ENCODE measurements around the gene XPNPEP1. TPM values are rescaled to one million over a fixed set of nuclear protein-coding genes. Genes with fewer than 3 reads are reported as not detected.

Gene XPNPEP1
- total and polyA plus RNA-seq, 3 experiments from 2014 or later, result 29.7 to 56.1 (median 50.2) TPM

GRCh38 chr10:109875828-109876821 is 47.2 kb downstream of the XPNPEP1 start:
- Mint-ChIP-seq H3K36me3 (peaks cover 5 to 86% (median 29%) of the 10 kb centered on the region in 3 donors), H3K4me1 (no peaks in the 10 kb centered on the region), H3K9me3 (no peaks in the 10 kb centered on the region), H3K27me3 (no peaks in the 10 kb centered on the region), H3K27ac (peak overlapping the region in 2 of 8 donors; percentile 2 to 27), H3K4me3 (no peak overlapping the region)
- Histone ChIP-seq H3K36me3 (ENCODE audit: insufficient read depth, low read length) (peaks cover 46% of the 10 kb centered on the region), H3K4me3 (ENCODE audit: low read length) (no peak overlapping the region), H3K9me3 (ENCODE audit: low read length) (no peaks in the 10 kb centered on the region), H3K27me3 (ENCODE audit: insufficient read depth, low read length, poor library complexity, severe bottlenecking) (no peaks in the 10 kb centered on the region), H3K27ac (ENCODE audit: low read depth, low read length) (no peak overlapping the region), H3K4me1 (ENCODE audit: insufficient read depth, low read length) (no peaks in the 10 kb centered on the region)
- ChIA-PET CTCF (no interaction called here), POLR2A (no interaction called here)
- no peak for DNase-seq

DNA sequence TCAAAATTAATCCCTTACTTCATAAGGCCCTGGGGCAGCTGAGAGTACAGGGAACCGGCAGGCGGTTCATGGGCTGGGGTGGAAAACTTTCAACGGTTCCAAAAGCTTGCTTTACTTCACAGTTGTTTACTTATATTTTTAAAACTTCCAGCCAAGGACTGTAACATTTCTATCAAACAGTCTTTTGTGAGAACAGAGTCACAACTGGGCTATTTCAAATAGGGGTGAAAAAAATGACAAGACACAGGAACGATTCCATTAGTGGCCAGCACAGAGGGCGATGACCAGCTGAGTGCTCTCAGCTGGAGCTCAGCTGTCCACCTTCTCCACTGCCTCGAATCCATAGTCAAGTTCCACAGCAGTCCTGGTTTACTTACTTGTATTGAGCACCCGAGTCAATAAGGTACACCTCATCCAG is 48.2 kb downstream of the XPNPEP1 start:
- Histone ChIP-seq H3K9me3 (ENCODE audit: low read length) (no peaks in the 10 kb centered on the region), H3K36me3 (ENCODE audit: insufficient read depth, low read length) (peaks cover 55% of the 10 kb centered on the region), H3K4me1 (ENCODE audit: insufficient read depth, low read length) (no peaks in the 10 kb centered on the region), H3K27ac (ENCODE audit: low read depth, low read length) (no peak overlapping the region), H3K4me3 (ENCODE audit: low read length) (no peak overlapping the region), H3K27me3 (ENCODE audit: insufficient read depth, low read length, poor library complexity, severe bottlenecking) (no peaks in the 10 kb centered on the region)
- Mint-ChIP-seq H3K4me3 (no peak overlapping the region), H3K4me1 (no peaks in the 10 kb centered on the region), H3K27ac (no peak overlapping the region), H3K9me3 (no peaks in the 10 kb centered on the region), H3K27me3 (no peaks in the 10 kb centered on the region), H3K36me3 (peaks cover 5 to 86% (median 33%) of the 10 kb centered on the region in 3 donors)
- CTCF ChIA-PET, result no interaction called here
- DNase-seq, result no peak
- POLR2A ChIA-PET, result no interaction called here

GRCh38 chr10:109871476-109871875 is 51.8 kb downstream of the XPNPEP1 start:
- Histone ChIP-seq H3K27me3 (ENCODE audit: insufficient read depth, low read length, poor library complexity, severe bottlenecking) (no peaks in the 10 kb centered on the region), H3K36me3 (ENCODE audit: insufficient read depth, low read length) (peaks cover 62% of the 10 kb centered on the region), H3K4me3 (ENCODE audit: low read length) (no peak overlapping the region), H3K27ac (ENCODE audit: low read depth, low read length) (no peak overlapping the region), H3K9me3 (ENCODE audit: low read length) (no peaks in the 10 kb centered on the region), H3K4me1 (ENCODE audit: insufficient read depth, low read length) (no peaks in the 10 kb centered on the region)
- ChIA-PET CTCF (no interaction called here), POLR2A (no interaction called here)
- Mint-ChIP-seq H3K27me3 (no peaks in the 10 kb centered on the region), H3K27ac (peak overlapping the region in 1 of 8 donors; percentile 21), H3K9me3 (no peaks in the 10 kb centered on the region), H3K4me3 (no peak overlapping the region), H3K4me1 (no peaks in the 10 kb centered on the region), H3K36me3 (peaks cover 6 to 98% (median 45%) of the 10 kb centered on the region in 3 donors)
- DNase-seq, result no peak

GRCh38 chr10:109866995-109867635 is 56.2 kb downstream of the XPNPEP1 start:
- peaks cover 0 to 2% of the 10 kb centered on the region in 2 donors for H3K27me3 Mint-ChIP-seq
- no peak overlapping the region for H3K27ac ChIP-seq (ENCODE audit: low read depth, low read length)
- no peak for DNase-seq
- peaks cover 48 to 96% (median 59%) of the 10 kb centered on the region in 3 donors for H3K36me3 Mint-ChIP-seq
- no peak overlapping the region for H3K4me3 ChIP-seq (ENCODE audit: low read length)
- POLR2A ChIA-PET, result no interaction called here
- CTCF ChIA-PET, result no interaction called here
- H3K9me3 ChIP-seq (ENCODE audit: low read length), result peaks cover 12% of the 10 kb centered on the region
- H3K4me1 ChIP-seq (ENCODE audit: insufficient read depth, low read length), result no peaks in the 10 kb centered on the region
- H3K36me3 ChIP-seq (ENCODE audit: insufficient read depth, low read length), result peaks cover 70% of the 10 kb centered on the region
- peaks cover 15 to 21% (median 20%) of the 10 kb centered on the region in 5 donors for H3K9me3 Mint-ChIP-seq
- H3K4me1 Mint-ChIP-seq, result no peaks in the 10 kb centered on the region
- H3K4me3 Mint-ChIP-seq, result no peak overlapping the region
- H3K27me3 ChIP-seq (ENCODE audit: insufficient read depth, low read length, poor library complexity, severe bottlenecking), result no peaks in the 10 kb centered on the region
- no peak overlapping the region for H3K27ac Mint-ChIP-seq

DNA sequence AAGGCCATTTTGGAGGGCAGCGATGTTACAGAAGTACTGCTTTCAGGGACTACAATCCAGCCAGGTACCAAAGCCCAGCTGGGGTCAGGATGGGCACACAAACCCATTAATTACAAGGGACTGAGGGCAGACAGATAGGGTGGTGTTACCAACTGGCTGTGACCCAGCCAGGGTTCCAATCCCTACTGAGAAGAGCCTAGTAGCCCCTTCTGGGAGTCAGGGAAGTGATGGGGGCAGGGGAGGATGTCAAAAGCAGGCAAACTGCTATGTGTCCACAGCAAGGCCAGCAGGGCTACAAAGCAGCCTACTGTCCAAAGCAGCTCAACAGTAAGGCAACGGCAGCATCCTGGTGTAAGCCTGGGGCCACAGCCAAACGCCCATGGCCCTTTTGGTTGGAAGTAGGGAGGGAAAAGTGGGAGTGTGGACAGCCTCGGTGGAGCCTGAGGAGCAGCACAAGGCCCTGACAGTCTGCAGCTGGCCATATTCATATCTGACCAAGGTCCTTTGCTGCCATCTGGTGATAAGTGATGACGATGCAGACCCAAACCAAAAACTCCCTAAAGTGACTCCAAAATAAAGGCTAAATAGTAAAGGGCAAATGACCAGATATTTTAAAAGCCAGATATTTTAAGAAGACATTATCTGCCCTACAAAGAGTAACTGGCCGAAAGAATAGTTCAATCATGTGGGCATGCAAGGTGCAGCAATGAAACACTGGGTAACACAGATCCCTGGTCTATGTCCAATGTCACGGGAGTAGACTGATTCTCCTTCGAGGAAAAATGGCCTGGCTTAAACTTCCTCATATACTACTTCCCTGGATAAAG is 56.9 kb downstream of the XPNPEP1 start:
- Histone ChIP-seq H3K36me3 (ENCODE audit: insufficient read depth, low read length) (peaks cover 63% of the 10 kb centered on the region), H3K27me3 (ENCODE audit: insufficient read depth, low read length, poor library complexity, severe bottlenecking) (no peaks in the 10 kb centered on the region), H3K9me3 (ENCODE audit: low read length) (peaks cover 12% of the 10 kb centered on the region), H3K4me3 (ENCODE audit: low read length) (no peak overlapping the region), H3K4me1 (ENCODE audit: insufficient read depth, low read length) (no peaks in the 10 kb centered on the region), H3K27ac (ENCODE audit: low read depth, low read length) (no peak overlapping the region)
- CTCF ChIA-PET, result interaction anchor here (1.2 kb wide), 1 partner anchor 16 kb away, joined by 4 read pairs; no protein-coding TSS in a partner anchor
- H3K9me3 Mint-ChIP-seq, result peaks cover 15 to 21% (median 20%) of the 10 kb centered on the region in 5 donors
- H3K27me3 Mint-ChIP-seq, result peaks cover 0 to 2% of the 10 kb centered on the region in 2 donors
- H3K36me3 Mint-ChIP-seq, result peaks cover 48 to 89% (median 57%) of the 10 kb centered on the region in 3 donors
- peak overlapping the region in 1 of 8 donors; percentile 19 for H3K27ac Mint-ChIP-seq
- H3K4me3 Mint-ChIP-seq, result no peak overlapping the region
- no peak for DNase-seq
- POLR2A ChIA-PET, result no interaction called here
- H3K4me1 Mint-ChIP-seq, result no peaks in the 10 kb centered on the region

DNA sequence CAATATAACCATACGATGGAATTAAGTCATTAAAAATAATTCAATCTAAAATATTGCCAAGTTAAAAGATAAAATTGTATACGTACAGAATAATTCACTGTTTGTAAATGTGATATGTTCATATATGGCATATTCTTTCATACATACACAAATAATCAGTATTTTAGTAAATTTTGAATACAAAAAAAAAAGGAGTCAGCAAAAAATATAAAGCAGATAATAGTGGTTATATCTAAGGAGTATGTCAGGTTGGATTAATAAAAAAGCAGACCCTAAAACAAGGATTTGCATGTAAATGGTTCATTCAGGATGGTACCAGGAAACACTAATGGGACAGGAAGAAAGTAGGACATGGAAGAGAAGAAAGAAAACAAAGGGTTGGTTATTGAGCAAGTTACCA is 59.5 kb downstream of the XPNPEP1 start:
- Mint-ChIP-seq H3K36me3 (peaks cover 53 to 64% (median 56%) of the 10 kb centered on the region in 3 donors), H3K27me3 (peaks cover 0 to 2% of the 10 kb centered on the region in 2 donors), H3K4me3 (no peak overlapping the region), H3K4me1 (no peaks in the 10 kb centered on the region), H3K27ac (no peak overlapping the region), H3K9me3 (peaks cover 15 to 26% (median 21%) of the 10 kb centered on the region in 5 donors)
- ChIA-PET CTCF (interaction anchor here (1.2 kb wide), 1 partner anchor 12 kb away, joined by 4 read pairs; no protein-coding TSS in a partner anchor), POLR2A (interaction anchor here (0.7 kb wide), 1 partner anchor 39 kb away, joined by 5 read pairs; no protein-coding TSS in a partner anchor)
- no peak overlapping the region for H3K4me3 ChIP-seq (ENCODE audit: low read length)
- H3K27ac ChIP-seq (ENCODE audit: low read depth, low read length), result no peak overlapping the region
- H3K36me3 ChIP-seq (ENCODE audit: insufficient read depth, low read length), result peaks cover 39% of the 10 kb centered on the region
- peaks cover 12% of the 10 kb centered on the region for H3K9me3 ChIP-seq (ENCODE audit: low read length)
- H3K4me1 ChIP-seq (ENCODE audit: insufficient read depth, low read length), result no peaks in the 10 kb centered on the region
- no peaks in the 10 kb centered on the region for H3K27me3 ChIP-seq (ENCODE audit: insufficient read depth, low read length, poor library complexity, severe bottlenecking)
- DNase-seq, result no peak

- no peak for DNase-seq
- ChIA-PET POLR2A (no interaction called here), CTCF (no interaction called here)
- Mint-ChIP-seq H3K36me3 (peaks cover 48 to 54% (median 52%) of the 10 kb centered on the region in 3 donors), H3K9me3 (peaks cover 15 to 26% (median 21%) of the 10 kb centered on the region in 5 donors), H3K27ac (no peak overlapping the region), H3K27me3 (peaks cover 0 to 2% of the 10 kb centered on the region in 2 donors), H3K4me1 (no peaks in the 10 kb centered on the region), H3K4me3 (no peak overlapping the region)
- Histone ChIP-seq H3K4me1 (ENCODE audit: insufficient read depth, low read length) (no peaks in the 10 kb centered on the region), H3K27me3 (ENCODE audit: insufficient read depth, low read length, poor library complexity, severe bottlenecking) (no peaks in the 10 kb centered on the region), H3K36me3 (ENCODE audit: insufficient read depth, low read length) (peaks cover 36% of the 10 kb centered on the region), H3K4me3 (ENCODE audit: low read length) (no peak overlapping the region), H3K27ac (ENCODE audit: low read depth, low read length) (no peak overlapping the region), H3K9me3 (ENCODE audit: low read length) (peaks cover 12% of the 10 kb centered on the region)
These were observed 60.6 kb downstream of the XPNPEP1 start for GRCh38 chr10:109862738-109863137.

Measured in CD8-positive, alpha-beta memory T cell (primary cell).